GM20431 (cell line): ENCODE measurements around the gene PLEKHA6.

Source experiments
- in situ Hi-C: fragments of 300-500 bp; cut with MseI, MboI; formaldehyde crosslinking; loops from one replicate; pipeline ENCODE4 v1.15.0; 2020; ENCODE audit warnings: low sequenced_read_pairs; ENCODE audit not compliant: unreplicated experiment

PLEKHA6 gene

GRCh38 chr1:204222764-204223055 is 137.0 kb downstream of the PLEKHA6 start:
- in situ Hi-C loops, result no loop called here

- in situ Hi-C loops, result no loop called here
These were observed 137.5 kb downstream of the PLEKHA6 start for GRCh38 chr1:204222006-204222763.

GRCh38 chr1:204221271-204221670 is 138.5 kb downstream of the PLEKHA6 start:
- in situ Hi-C loops, result no loop called here

- in situ Hi-C loops, result no loop called here
These were observed 139.6 kb downstream of the PLEKHA6 start for GRCh38 chr1:204219971-204220616.

GRCh38 chr1:204218552-204218951 is 141.2 kb downstream of the PLEKHA6 start:
- in situ Hi-C loops, result no loop called here

- in situ Hi-C loops, result no loop called here
These were observed 142.1 kb downstream of the PLEKHA6 start for GRCh38 chr1:204217648-204218000.

- in situ Hi-C loops, result no loop called here
These were observed 142.7 kb downstream of the PLEKHA6 start for GRCh38 chr1:204216880-204217647.

- in situ Hi-C loops, result no loop called here
These were observed 143.5 kb downstream of the PLEKHA6 start for GRCh38 chr1:204216236-204216635.

GRCh38 chr1:204213668-204214662 is 145.8 kb downstream of the PLEKHA6 start, which contains the start of gene GOLT1A:
Gene GOLT1A, minus strand, starts transcription at chr1:204213988. Its CDS starts 82 bp downstream, at chr1:204213906.
- in situ Hi-C loops, result no loop called here

- in situ Hi-C loops, result no loop called here
These were observed 147.0 kb downstream of the PLEKHA6 start for GRCh38 chr1:204212715-204213114.

- in situ Hi-C loops, result no loop called here
These were observed 148.7 kb downstream of the PLEKHA6 start for GRCh38 chr1:204211046-204211445.

- in situ Hi-C loops, result no loop called here
These were observed 152.6 kb downstream of the PLEKHA6 start for GRCh38 chr1:204207136-204207616.

GRCh38 chr1:204206121-204206520 is 153.6 kb downstream of the PLEKHA6 start:
- in situ Hi-C loops, result no loop called here

GRCh38 chr1:204205486-204205885 is 154.2 kb downstream of the PLEKHA6 start:
- in situ Hi-C loops, result no loop called here

GRCh38 chr1:204204944-204205343 is 154.8 kb downstream of the PLEKHA6 start:
- in situ Hi-C loops, result no loop called here

GRCh38 chr1:204203206-204203767 is 156.4 kb downstream of the PLEKHA6 start:
- in situ Hi-C loops, result no loop called here

- in situ Hi-C loops, result no loop called here
These were observed 157.2 kb downstream of the PLEKHA6 start for GRCh38 chr1:204202481-204202880.

- in situ Hi-C loops, result no loop called here
These were observed 158.2 kb downstream of the PLEKHA6 start for GRCh38 chr1:204201348-204202040.

GRCh38 chr1:204199579-204199978 is 160.2 kb downstream of the PLEKHA6 start:
- in situ Hi-C loops, result no loop called here
